NCI-H2171 (cell line): ENCODE data around the gene CCDC144A.
"Not testable (repeated sequence)": the region's sequence is repeated elsewhere in the genome, so short reads cannot be mapped to it uniquely, and the experiment has no call there.

Experiments
- DNase-seq: peaks from one replicate; lab custom pipeline; 2025; lab: John Stamatoyannopoulos, UW

CCDC144A gene, protein sequence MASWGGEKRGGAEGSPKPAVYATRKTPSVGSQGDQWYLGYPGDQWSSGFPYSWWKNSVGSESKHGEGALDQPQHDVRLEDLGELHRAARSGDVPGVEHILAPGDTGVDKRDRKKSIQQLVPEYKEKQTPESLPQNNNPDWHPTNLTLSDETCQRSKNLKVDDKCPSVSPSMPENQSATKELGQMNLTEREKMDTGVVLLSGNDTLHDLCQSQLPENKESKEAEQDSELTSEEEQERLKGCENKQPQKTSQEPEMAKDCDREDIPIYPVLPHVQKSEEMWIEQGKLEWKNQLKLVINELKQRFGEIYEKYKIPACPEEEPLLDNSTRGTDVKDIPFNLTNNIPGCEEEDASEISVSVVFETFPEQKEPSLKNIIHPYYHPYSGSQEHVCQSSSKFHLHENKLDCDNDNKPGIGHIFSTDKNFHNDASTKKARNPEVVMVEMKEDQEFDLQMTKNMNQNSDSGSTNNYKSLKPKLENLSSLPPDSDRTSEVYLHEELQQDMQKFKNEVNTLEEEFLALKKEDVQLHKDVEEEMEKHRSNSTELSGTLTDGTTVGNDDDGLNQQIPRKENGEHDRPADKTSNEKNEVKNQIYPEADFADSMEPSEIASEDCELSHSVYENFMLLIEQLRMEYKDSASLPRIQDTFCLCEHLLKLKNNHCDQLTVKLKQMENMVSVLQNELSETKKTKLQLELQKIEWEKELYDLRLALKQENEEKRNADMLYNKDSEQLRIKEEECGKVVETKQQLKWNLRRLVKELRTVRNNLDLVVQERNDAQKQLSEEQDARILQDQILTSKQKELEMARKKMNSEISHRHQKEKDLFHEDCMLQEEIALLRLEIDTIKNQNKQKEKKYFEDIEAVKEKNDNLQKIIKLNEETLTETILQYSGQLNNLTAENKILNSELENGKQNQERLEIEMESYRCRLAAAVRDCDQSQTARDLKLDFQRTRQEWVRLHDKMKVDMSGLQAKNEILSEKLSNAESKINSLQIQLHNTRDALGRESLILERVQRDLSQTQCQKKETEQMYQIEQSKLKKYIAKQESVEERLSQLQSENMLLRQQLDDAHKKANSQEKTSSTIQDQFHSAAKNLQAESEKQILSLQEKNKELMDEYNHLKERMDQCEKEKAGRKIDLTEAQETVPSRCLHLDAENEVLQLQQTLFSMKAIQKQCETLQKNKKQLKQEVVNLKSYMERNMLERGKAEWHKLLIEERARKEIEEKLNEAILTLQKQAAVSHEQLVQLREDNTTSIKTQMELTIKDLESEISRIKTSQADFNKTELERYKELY (N-terminal part only)

DNA sequence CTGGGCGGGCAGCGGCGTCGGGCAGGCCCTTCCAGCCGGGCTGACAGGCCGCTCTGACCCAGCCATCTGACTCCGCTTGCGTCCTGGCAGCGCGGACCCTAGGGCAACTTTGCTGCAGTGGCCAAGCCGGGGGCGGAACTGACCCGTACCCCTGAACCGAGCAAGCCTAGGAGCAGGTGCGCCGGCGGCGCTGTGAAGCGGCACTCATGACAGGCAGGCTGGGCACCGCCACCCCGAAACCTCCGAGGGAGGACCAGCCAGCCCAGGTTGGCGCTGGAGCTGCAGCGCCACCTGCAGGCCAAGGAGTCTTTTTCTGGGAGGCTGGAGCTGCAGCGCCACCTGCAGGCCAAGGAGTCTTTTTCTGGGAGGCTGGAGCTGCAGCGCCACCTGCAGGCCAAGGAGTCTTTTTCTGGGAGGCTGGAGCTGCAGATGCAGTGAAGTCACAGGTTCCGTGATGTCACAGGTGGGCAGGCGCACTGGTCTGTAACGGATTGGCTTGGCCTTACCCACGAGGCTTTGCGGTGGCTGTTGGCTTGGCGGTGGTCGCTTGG is at the start of gene CCDC144A:
CCDC144A (plus strand) TSS at position 511 of the 551 bp plus-strand sequence. CDS start 160 bp downstream, outside the sequence.
- not testable (repeated sequence) for DNase-seq

DNA sequence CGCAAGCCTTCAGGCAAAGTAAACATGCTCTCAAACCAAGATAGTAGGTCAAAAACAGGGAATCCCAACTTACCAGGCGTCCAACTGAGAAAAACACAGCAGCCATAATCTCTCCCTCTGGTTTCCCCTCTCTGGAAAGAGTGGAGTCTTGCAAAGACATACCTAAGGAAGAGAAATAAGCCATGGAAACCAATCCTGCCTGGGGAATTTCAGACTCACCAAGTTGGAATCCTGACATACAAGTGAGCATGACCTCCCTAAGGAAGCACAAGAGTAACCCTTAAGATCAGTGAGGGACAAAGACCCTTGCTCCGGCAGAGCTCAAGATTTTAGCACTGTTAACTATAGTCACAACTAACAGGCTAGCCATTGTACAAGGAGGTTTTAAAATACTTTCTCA is 40.5 kb upstream of the CCDC144A start:
- DNase-seq = no peak

DNA sequence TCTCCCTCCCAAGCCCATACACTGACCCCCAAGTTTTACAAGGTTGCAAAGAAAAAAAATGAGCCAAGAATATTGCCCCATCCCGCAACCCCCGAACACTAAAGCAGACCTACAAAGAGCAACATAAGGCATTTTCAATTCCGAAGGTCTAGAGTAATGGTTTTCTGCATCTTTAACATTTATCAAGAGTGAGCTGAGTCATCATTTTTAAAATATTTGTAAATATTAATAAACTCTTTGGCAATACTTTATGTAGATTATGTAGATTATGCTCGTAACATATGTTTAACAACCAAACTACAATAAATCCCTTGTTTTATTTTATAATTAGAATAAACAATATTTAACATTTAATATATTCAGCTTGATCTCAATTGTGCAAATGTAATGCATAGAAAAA is 37.8 kb upstream of the CCDC144A start:
- DNase-seq = no peak

DNA sequence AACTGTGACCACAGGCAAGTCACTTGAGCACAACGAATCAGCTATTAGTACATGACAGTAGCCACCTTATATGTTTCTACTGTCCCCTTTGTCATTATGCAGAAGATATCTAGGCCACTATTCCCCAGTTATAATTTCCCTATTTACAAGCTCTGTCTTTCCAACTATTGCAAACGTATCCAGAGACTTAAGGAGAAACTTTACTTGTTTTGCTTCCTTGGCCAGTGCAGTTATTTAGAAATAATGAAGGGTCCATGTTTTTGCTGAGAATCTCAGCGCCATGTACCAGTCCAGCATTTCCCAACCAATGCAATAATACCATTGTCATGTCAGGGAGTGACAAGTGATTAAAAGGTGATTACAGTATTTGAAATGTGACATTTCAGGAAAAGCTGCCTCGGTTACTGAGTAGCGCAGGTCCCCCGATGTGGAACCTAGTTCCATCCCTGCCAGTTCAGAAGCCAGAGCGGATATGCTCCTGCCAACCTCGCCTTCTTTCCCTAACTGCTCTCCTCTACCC is 37.1 kb upstream of the CCDC144A start:
- no peak for DNase-seq

DNA sequence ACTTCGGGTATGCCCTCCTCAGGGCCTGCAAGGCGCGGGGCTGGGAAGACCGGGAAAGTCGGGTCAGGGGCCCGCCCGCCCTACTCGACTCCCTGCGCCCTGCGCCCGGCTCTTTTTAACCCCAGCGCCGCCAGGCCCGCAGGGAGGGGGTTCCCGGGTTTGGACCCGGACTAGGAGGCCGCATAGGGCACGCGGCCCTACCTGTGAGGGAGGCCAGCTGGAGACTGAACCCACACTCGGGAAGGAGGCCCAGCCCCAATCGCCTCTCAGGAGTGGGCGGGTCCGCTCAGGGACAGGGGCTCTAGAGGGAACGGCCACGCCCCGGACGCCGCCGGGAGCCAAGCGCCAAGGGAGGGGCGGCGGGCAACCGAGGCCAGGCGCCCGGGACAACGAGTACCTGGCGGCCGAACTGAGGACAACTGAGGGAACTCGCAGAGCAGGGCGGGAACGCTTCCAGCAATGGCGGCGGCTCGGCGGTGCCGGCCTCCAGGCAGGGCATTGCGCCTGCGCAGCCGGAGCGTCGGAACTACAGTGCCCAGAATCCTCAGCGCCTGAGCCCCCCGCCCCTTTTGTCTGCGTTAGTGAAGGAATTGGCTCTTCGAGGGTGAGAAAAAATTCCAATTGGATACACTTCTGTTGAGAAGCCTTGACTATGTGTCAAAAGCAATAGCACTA is 36.5 kb upstream of the CCDC144A start, which contains the start of gene ZNF624:
ZNF624 (minus strand) TSS at position 484 of the 675 bp plus-strand sequence.
- peak; percentile 94 for DNase-seq

DNA sequence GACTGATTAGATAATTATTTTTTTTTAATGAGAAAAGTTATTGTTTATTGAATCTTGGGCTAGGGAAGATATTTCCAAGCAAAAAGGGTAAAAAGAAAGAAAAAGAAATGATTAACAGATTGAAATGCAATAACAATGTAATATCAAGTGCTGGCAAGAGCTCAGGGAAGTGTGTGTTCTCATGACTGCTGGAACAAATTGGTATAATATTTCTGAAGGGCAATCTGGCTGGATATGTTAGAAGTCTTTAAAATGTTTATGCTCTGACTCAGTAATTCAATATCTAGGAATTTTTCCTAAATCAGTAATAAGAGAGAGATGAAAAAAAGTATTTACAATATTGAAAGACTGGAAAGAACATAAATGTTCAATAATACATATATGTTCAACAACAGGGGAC is 28.8 kb upstream of the CCDC144A start:
- DNase-seq = no peak

DNA sequence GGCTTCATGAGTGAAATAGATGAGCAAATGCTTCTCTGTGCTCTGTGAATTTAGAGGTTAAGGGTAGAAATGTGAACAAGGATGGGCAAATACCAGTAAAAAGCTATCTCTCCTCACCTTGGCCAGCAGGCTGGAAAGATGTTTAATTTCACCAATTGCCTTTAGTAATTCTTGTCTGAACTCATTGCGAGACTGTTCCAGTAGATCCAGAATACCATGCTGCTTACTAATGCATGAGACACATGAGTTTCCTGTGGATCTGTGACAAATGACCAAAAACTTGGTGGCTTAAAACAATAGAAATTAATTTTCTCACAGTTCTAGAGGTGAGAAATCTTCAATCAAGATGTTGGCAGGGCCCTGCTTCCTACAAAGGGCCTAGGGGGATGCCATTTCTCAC is 27.1 kb upstream of the CCDC144A start:
- DNase-seq = no peak

DNA sequence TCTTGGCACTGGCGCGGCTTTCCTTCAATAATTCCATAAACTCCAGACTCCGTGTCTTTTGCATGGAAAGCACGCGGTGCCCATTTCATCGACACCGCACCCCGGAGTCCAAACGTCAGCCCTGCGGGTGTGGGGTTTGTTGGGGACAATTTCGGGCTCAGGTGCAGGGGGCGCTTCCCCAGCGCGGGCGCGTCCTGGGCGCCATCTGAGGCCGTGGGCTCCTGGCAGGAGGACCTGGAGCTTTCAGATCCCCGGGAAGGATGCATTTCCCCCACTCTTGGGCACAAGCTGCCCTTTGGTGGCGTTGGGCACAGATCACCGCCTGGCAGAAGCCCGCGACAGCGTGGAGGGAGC is 23.5 kb upstream of the CCDC144A start:
- DNase-seq = not testable (repeated sequence)

DNA sequence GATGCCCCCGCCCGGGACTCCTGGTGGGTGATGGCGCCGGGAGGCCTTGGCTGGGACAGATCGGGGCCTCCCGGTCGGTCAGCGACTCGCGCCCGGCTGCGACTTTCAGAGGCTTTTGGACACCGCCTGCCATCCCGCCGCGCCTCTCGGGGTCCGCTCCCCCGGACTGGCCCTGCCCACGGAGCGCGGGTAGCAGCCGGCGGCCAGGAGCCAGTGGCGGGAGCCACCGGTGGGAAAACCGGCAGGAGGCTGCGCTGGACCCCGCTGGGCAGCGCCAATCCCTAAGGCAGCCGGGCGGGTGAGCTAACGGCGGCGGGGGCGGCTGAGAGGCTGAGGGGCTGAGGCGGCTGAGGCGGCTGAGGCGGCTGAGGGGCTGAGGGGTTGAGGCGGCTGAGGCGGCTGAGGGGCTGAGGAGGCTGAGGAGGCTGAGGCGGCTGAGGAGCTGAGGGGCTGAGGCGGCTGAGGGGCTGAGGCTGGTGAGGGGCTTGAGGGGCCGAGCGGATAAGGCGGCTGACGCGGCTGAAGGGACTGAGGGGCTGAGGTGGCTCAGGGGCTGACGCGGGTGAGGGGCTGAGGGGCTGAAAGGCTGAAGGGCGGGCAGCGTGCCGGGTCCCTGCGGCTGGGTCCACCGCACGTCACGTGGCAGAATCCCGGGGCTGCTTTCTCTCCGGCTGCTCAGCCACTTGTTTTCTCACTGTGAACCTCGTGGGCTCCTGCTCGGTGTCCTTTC is 23.0 kb upstream of the CCDC144A start:
- not testable (repeated sequence) for DNase-seq

DNA sequence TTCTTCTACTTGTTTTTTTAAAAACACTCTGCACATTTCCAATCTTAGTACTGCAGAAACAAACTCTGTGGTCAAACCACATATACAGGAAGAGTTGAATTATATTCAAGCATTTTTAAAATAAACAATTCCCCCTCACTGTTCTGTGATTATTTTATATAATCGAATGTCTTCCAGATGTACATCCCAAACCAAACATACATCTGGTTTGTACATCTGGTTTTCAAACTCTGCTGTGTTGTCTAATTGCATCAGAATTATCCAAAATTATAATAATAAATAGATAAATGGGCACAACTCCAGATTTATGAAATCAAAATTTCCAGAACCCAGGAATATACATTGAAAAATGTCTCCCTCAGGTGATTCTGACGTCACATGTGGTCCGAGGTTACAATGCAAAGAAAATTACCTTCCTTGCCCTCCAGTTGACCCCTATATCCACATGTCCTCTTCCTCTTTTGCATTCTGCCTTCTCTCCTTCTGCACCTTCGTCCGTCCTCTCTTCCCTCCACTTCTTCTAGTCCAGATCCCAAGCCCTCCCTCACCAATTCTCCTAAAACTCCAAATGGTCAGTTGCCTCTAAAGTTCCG is 13.3 kb upstream of the CCDC144A start:
- DNase-seq = no peak

DNA sequence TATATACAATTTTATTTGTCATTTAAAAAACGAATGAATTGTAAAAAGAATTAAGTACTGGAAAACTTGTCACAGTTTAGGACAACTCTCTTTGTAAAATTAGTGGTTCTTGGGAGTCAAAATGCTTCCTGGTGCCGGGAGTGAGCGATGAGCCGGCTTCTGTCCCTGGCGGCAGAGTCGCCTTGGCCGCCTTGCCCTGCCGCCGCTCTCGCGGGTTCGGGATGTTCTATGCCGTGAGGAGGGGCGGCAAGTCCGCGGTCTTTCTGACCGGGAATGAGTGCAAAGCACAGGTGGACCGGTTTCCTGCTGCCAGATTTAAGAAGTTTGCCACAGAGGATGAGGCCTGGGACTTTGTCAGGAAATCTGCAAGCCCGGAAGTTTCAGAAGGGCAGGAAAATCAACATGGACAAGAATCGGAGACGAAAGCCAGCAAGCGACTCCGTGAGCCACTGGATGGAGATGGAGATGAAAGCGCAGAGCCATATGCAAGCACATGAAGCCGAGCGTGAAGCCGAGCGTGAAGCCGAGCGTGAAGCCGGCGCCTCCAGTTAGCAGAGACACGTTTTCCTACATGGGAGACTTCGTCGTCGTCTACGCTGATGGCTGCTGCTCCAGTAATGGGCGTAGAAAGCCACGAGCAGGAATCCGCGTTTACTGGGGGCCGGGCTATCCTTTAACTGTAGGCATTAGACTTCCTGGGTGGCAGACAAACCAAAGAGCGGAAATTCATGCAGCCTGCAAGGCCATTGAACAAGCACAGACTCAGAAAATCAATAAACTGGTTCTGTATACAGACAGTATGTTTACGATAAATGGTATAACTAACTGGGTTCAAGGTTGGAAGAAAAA is 6.5 kb upstream of the CCDC144A start:
- not testable (repeated sequence) for DNase-seq

DNA sequence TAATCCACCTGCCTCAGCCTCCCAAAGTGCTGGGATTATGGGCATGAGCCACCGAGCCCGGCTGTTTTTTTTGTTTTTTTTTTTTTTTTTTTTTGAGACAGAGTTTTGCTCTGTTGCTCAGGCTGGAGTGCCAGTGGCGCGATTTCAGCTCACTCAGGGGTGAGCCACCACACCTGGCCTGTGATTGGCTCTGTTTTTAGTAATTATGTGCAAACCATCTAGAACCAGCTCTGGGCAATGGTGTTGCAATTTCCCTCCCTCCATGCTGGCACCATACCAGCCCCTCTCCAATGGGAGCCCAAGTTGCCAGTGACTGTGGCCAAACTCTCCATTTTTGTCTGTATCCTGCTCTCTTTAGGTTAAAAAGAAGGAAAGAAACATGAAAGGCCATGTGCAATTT is 4.0 kb upstream of the CCDC144A start:
- not testable (repeated sequence) for DNase-seq

DNA sequence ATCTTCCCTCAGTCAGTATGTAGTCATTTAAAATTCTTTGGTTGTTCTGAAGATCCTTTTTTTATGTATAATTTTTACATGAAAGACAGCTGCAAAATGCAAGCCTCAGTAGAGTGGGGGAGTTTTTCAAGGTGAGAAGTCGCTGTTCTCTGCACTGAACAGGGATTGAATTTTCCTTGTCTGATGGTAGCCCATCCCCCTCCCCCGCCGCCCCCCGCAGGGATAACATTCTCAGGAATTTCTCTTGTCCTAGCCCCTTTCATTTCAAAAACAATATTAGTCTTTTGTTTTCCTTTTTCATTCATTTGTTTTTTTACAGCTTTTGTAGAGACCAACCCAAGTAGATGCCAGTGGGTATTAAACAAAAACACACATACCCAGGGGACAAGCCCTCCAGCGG is 2.9 kb upstream of the CCDC144A start:
- not testable (repeated sequence) for DNase-seq

DNA sequence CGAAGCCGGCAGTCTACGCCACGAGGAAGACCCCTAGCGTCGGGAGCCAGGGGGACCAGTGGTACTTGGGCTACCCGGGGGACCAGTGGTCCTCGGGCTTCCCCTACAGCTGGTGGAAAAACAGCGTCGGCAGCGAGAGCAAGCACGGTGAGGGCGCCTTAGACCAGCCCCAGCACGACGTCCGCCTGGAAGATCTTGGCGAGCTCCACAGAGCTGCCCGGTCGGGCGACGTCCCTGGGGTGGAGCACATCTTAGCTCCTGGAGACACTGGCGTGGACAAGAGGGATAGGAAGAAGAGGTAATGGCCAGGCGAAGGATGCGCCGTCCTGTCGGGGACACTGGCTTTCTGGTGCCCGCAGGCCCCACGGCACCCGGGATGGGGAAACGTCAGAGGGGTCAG is 406 bp downstream of the CCDC144A start:
- not testable (repeated sequence) for DNase-seq

DNA sequence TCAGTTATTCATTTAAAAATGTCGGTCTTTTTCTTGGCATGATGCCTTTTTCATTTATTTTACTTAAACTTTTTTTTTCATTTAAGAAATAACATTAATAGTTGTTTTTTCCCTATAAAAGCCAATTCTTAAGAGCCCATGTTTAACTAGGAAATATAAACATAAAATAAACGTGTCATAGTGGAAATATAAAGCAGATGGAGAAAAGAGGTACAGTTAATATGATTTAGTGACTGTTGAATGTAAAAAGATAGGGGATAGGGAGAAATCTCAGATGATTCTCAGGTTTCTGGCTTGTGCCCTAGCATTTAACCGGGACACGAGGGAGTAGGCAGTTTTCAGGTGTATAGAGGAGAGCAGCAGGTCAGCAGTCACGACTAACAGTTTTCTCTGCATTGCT is 7.6 kb downstream of the CCDC144A start:
- not testable (repeated sequence) for DNase-seq

DNA sequence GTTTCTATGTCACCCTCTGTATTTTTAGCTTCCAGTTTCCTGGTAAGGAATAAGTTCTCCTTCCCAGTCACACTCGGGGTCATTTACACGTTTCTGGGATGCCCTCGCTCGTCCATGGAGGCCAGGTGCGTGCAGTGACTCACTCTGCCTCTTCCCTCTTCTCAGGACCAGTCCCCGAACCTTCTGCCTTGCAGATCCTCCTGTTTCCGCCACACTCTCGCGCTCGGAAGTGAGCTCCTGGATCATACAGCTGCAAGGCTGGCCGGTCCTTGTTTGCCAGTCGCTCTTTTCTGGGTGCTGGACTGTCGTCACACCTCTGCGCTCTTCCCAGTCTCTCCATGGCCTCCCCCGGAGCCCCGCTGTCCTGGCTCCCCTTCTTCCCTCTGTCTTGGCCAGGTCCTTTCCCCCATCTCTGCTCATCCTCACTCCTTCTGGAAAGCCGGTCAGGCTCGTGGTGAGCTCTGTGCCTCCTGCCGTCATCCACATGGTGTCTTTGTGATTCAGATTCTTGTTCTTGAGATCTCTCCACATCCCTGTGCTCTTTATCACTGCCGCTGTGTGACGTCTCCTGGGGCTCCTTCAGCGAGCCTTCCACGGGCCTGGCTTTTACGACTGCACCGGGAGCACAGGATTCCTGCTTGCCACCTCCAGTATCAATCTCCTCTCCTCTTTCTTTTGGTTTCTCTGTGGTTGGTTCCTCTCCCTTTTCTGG is 55.6 kb downstream of the CCDC144A start:
- DNase-seq = not testable (repeated sequence)

DNA sequence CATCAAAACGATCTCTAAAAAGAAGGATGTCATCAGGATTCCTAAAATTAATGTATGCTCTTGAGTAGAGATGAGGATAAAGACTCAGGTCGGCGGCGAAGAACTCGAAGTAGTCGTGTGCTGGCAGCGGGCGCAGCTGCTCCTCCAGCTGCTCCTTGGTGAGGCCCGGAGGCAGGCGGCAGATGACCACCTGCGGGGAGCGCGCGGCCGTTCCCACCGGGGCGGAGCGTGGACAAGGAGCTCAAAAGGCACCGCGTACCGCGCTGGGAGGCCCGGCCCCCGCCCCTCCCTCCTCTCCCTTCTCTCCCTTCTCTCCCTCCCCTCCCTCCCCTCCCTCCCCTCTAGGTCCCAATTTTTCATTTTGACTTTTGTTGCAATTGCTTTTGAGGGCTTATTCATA is 56.5 kb downstream of the CCDC144A start:
- DNase-seq = not testable (repeated sequence)

DNA sequence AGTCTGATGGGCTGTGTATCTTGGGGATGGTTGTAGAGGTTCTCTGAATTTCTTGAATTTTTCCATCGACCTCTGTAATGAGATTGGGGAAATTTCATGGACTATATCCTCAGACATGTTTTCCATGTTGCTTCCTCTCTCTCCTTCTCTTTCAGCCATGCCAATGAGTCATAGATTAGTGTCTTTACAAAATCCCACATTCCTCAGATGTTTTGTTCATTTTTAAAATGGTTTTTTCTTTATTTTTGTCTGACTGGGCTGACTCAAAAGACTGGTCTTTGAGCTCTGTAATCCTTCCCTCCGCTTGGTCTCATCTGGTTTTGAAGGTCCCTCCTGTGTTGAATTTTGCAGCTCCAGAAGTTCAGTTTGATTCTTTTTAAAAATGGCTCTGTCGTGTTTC is 60.5 kb downstream of the CCDC144A start:
- not testable (repeated sequence) for DNase-seq
